NK-92 (cell line): ENCODE results near the gene TBX15.
"Not testable (repeated sequence)": the region's sequence is repeated elsewhere in the genome, so short reads cannot be mapped to it uniquely, and the experiment has no call there.

ENCODE experiments used
- DNase-seq: peaks from one replicate; lab custom pipeline; 2025; ENCODE audit not compliant: unreplicated experiment; lab: John Stamatoyannopoulos, UW

The TBX15 gene

GRCh38 chr1:118960567-118961136 is 27.5 kb downstream of the TBX15 start:
- no peak for DNase-seq

- no peak for DNase-seq
Measured at GRCh38 chr1:118960026-118960561, 28.0 kb downstream of the TBX15 start.

GRCh38 chr1:118958937-118959631 is 29.1 kb downstream of the TBX15 start:
- DNase-seq: no peak

GRCh38 chr1:118958140-118958539 is 30.0 kb downstream of the TBX15 start:
- DNase-seq: no peak

- not testable (repeated sequence) for DNase-seq
Measured at GRCh38 chr1:118957579-118957978, 30.6 kb downstream of the TBX15 start.

GRCh38 chr1:118954301-118954905 is 33.7 kb downstream of the TBX15 start:
- DNase-seq: no peak

- DNase-seq: no peak
Measured at GRCh38 chr1:118951270-118951936, 36.7 kb downstream of the TBX15 start.

GRCh38 chr1:118949315-118949714 is 38.8 kb downstream of the TBX15 start:
- no peak for DNase-seq

GRCh38 chr1:118948846-118949245 is 39.3 kb downstream of the TBX15 start:
- no peak for DNase-seq

- DNase-seq: no peak
Measured at GRCh38 chr1:118948351-118948750, 39.8 kb downstream of the TBX15 start.

- no peak for DNase-seq
Measured at GRCh38 chr1:118947790-118948189, 40.4 kb downstream of the TBX15 start.

GRCh38 chr1:118947003-118947765 is 41.0 kb downstream of the TBX15 start:
- no peak for DNase-seq

- no peak for DNase-seq
Measured at GRCh38 chr1:118945489-118945888, 42.7 kb downstream of the TBX15 start.

- DNase-seq: no peak
Measured at GRCh38 chr1:118944546-118944945, 43.6 kb downstream of the TBX15 start.

- DNase-seq: no peak
Measured at GRCh38 chr1:118944133-118944532, 44.0 kb downstream of the TBX15 start.

GRCh38 chr1:118940957-118941356 is 47.2 kb downstream of the TBX15 start:
- no peak for DNase-seq

GRCh38 chr1:118937413-118938072 is 50.6 kb downstream of the TBX15 start:
- no peak for DNase-seq

- no peak for DNase-seq
Measured at GRCh38 chr1:118934706-118935105, 53.4 kb downstream of the TBX15 start.

- DNase-seq: no peak
Measured at GRCh38 chr1:118933051-118933781, 54.9 kb downstream of the TBX15 start.

- DNase-seq: no peak
Measured at GRCh38 chr1:118931876-118932275, 56.3 kb downstream of the TBX15 start.
